Liver (tissue), 9 donors: ENCODE measurements around the gene IQSEC3. TPM values are rescaled to one million over a fixed set of nuclear protein-coding genes. Genes with fewer than 3 reads are reported as not detected.

Source experiments
- DNase-seq: peaks from one replicate; pipeline ENCODE4 v3.0.0-alpha.2; 2017; ENCODE audit warnings: low spot score
- H3K27ac ChIP-seq, 2 donors: one replicate each; pipeline ENCODE4 v1.7.0; 2013; ENCODE audit warnings: inconsistent platforms in 2 of 2, low read length in 2 of 2, control low read depth in 1 of 2, low read depth in 1 of 2, mild to moderate bottlenecking in 1 of 2
- H3K27me3 ChIP-seq, 4 donors: one replicate each; pipeline versions ENCODE4 v1.6.1 to v1.7.0; 2013; ENCODE audit warnings: low read length in 3 of 4, inconsistent platforms in 1 of 4, mild to moderate bottlenecking in 1 of 4, moderate library complexity in 1 of 4; ENCODE audit not compliant: control insufficient read depth in 4 of 4, insufficient read depth in 4 of 4
- H3K36me3 ChIP-seq, 4 donors: one replicate each; pipeline versions ENCODE4 v1.6.1 to v1.7.0; 2013; ENCODE audit warnings: low read length in 3 of 4, mild to moderate bottlenecking in 3 of 4, low read depth in 1 of 4, moderate library complexity in 1 of 4; ENCODE audit not compliant: control insufficient read depth in 4 of 4, insufficient read depth in 3 of 4
- H3K4me1 ChIP-seq, 4 donors: one replicate each; pipeline versions ENCODE4 v1.6.1 to v1.7.0; 2013; ENCODE audit warnings: low read length in 3 of 4, mild to moderate bottlenecking in 3 of 4, moderate library complexity in 1 of 4; ENCODE audit not compliant: control insufficient read depth in 4 of 4, insufficient read depth in 4 of 4
- H3K4me3 ChIP-seq, 3 donors: one replicate each; pipeline versions ENCODE4 v1.6.1 to v1.7.0; 2013; ENCODE audit warnings: low read length in 3 of 3, control low read depth in 1 of 3, low read depth in 1 of 3, mild to moderate bottlenecking in 1 of 3
- H3K9ac ChIP-seq, 2 donors: one replicate each; pipeline ENCODE4 v1.7.0; 2013; ENCODE audit warnings: low read length in 2 of 2, mild to moderate bottlenecking in 2 of 2, moderate library complexity in 2 of 2, control low read depth in 1 of 2, low read depth in 1 of 2
- H3K9me3 ChIP-seq, 4 donors: one replicate each; pipeline versions ENCODE4 v1.6.1 to v1.7.0; 2013; ENCODE audit warnings: low read length in 3 of 4; ENCODE audit not compliant: control insufficient read depth in 4 of 4
- ATF3 ChIP-seq: IDR thresholded peaks from 2 replicates; pipeline ENCODE4 v1.6.1; 2016; ENCODE audit warnings: antibody characterized with exemption
- CTCF ChIP-seq: fragments of 150-350 bp; IDR thresholded peaks from 2 replicates; pipeline ENCODE4 v1.5.1; 2017; ENCODE audit warnings: improper control_type of control experiment, low read depth, low read length; ENCODE audit not compliant: missing input control
- FOXA1 ChIP-seq: IDR thresholded peaks from 2 replicates; pipeline ENCODE4 v1.6.1; 2016; ENCODE audit warnings: antibody characterized with exemption
- GABPA ChIP-seq, 2 donors: IDR thresholded peaks in 1 of 2; conservative IDR thresholded peaks in 1 of 2; 2 replicates each; pipeline ENCODE4 v1.6.1; 2016; ENCODE audit warnings: antibody characterized with exemption in 2 of 2, mild to moderate bottlenecking in 1 of 2, moderate library complexity in 1 of 2
- HNF4A ChIP-seq, 2 donors: conservative IDR thresholded peaks; 2 replicates each; pipeline ENCODE4 v1.6.1; 2016; ENCODE audit warnings: antibody characterized with exemption in 2 of 2, mild to moderate bottlenecking in 2 of 2
- JUND ChIP-seq, 2 donors: IDR thresholded peaks; 2 replicates each; pipeline ENCODE4 v1.6.1; 2016; ENCODE audit warnings: antibody characterized with exemption in 2 of 2
- MAX ChIP-seq: IDR thresholded peaks from 2 replicates; pipeline ENCODE4 v1.6.1; 2016; ENCODE audit warnings: antibody characterized with exemption
- REST ChIP-seq: IDR thresholded peaks from 2 replicates; pipeline ENCODE4 v1.6.1; 2016; ENCODE audit warnings: antibody characterized with exemption, mild to moderate bottlenecking
- RXRA ChIP-seq, 2 donors: IDR thresholded peaks; 2 replicates each; pipeline ENCODE4 v1.6.1; 2017 to 2018; ENCODE audit warnings: antibody characterized with exemption in 2 of 2, mild to moderate bottlenecking in 1 of 2
- YY1 ChIP-seq: IDR thresholded peaks from 2 replicates; pipeline ENCODE4 v1.6.1; 2016; ENCODE audit warnings: antibody characterized with exemption, mild to moderate bottlenecking
- WGBS: extraction: QIAGEN DNeasy Blood & Tissue Kit; methylation state at CpG from one replicate; pipeline ENCODE4 v1.1.7; 2013; 5-methylcytosine and 5-hydroxymethylcytosine counted together
- polyA plus RNA-seq, 2 donors: library from polyadenylated mRNA; stranded (reverse) in 1 of 2; unstranded in 1 of 2; fragments of 200-250 nt in 1 of 2; fragments of >200 nt in 1 of 2; fragmentation: Nextera tagmentation in 1 of 2; extraction: Ambion mirVana in 1 of 2; gene quantifications; one replicate each; pipeline versions ENCODE4 v1.2.1 to v1.2.3, GENCODE V29; 2013 to 2015
- total RNA-seq, 2 donors: library from RNA; depleted of rRNA; stranded (reverse); fragments of >200 nt; gene quantifications; one replicate each; pipeline ENCODE4 v1.2.3, GENCODE V29; 2014
- donor health status: healthy.
- donor health status: healthy.
- donor health status: healthy.
- donor health status: healthy.
- donor health status: healthy.

The IQSEC3 gene
- total and polyA plus RNA-seq, 4 donors, result under 0.01 to 0.79 (median 0.48) TPM

GRCh38 chr12:165862-166368 is 99.3 kb downstream of the IQSEC3 start (continued):
- no peak for TF ChIP-seq ATF3

GRCh38 chr12:166425-167075 is 100.0 kb downstream of the IQSEC3 start:
- Histone ChIP-seq H3K4me3 (no peak overlapping the region), H3K27ac (peak overlapping the region in 1 of 2 donors; percentile 37), H3K9me3 (no peaks in the 10 kb centered on the region), H3K36me3 (no peaks in the 10 kb centered on the region), H3K4me1 (peaks cover 0 to 10% (median 6%) of the 10 kb centered on the region in 4 donors), H3K27me3 (no peaks in the 10 kb centered on the region), H3K9ac (no peak overlapping the region)
- no peak for DNase-seq
- TF ChIP-seq HNF4A (conservative IDR thresholded peaks at IDR 0.05) (peak in 1 of 2 donors; percentile 58), RXRA (IDR thresholded peaks at IDR 0.05) (peak; percentile 78 to 81), REST (no peak), YY1 (peak; percentile 42), FOXA1 (no peak)
- WGBS, result 42% methylated on average over 11 of the region's 11 CpGs

- 94% methylated on average over 12 of the region's 12 CpGs for WGBS
- Histone ChIP-seq H3K36me3 (no peaks in the 10 kb centered on the region), H3K27me3 (no peaks in the 10 kb centered on the region), H3K4me1 (peaks cover 0 to 11% (median 6%) of the 10 kb centered on the region in 4 donors), H3K9ac (no peak overlapping the region), H3K4me3 (no peak overlapping the region), H3K27ac (no peak overlapping the region), H3K9me3 (no peaks in the 10 kb centered on the region)
- no peak for TF ChIP-seq MAX
- TF ChIP-seq GABPA (IDR thresholded peaks at IDR 0.05 in 1 of 2, conservative IDR thresholded peaks at IDR 0.05 in 1 of 2), result no peak
- TF ChIP-seq JUND (IDR thresholded peaks at IDR 0.05), result no peak
- TF ChIP-seq CTCF, result no peak
- no peak for DNase-seq
Observed at GRCh38 chr12:167959-168600, 101.5 kb downstream of the IQSEC3 start.
